ENCODE data around the gene ABLIM1.

The ABLIM1 gene

DNA sequence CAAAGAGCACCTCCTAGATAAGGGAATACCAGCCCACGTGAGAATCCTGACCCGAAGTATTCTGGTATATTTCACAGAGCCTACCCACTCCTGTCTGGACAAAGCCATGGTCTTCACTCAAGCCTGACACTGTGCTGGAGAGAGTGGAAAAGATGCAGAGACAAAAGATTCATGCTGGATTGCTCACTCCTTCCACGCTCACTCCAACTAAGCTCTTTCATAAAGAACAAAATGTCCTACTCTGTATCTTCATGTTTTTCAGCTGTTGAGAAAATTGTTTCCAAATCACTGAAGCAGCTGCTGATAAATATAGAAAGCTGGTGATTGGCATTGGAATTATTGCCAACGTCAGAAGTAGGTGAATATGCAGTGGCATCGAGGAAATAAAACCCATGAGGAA is 106.0 kb downstream of the ABLIM1 start:
- ChIA-PET POLR2A (no interaction called here), CTCF (interaction anchor here (0.6 to 0.7 kb wide), 2 partner anchors 145 to 243 kb away, joined by 5 read pairs; no protein-coding TSS in a partner anchor)
- TF ChIP-seq LEF1 (IDR thresholded peaks at IDR 0.05; ENCODE audit: borderline replicate concordance) (no peak), L3MBTL2 (conservative IDR thresholded peaks at IDR 0.05) (no peak), ARNT (IDR thresholded peaks at IDR 0.05) (no peak), CTBP1 (IDR thresholded peaks at IDR 0.05; ENCODE audit: borderline replicate concordance) (no peak), ZNF384 (IDR thresholded peaks at IDR 0.05) (no peak), FOXM1 (IDR thresholded peaks at IDR 0.05; ENCODE audit: borderline replicate concordance) (no peak), SP1 (IDR thresholded peaks at IDR 0.05) (no peak), SUZ12 (IDR thresholded peaks at IDR 0.05) (no peak), BHLHE40 (IDR thresholded peaks at IDR 0.05; ENCODE audit: borderline replicate concordance) (no peak), ELF4 (IDR thresholded peaks at IDR 0.05) (no peak), FOXK2 (IDR thresholded peaks at IDR 0.05) (no peak), FOXA1 (IDR thresholded peaks at IDR 0.05) (no peak), TARDBP (IDR thresholded peaks at IDR 0.05) (no peak), HDGF (IDR thresholded peaks at IDR 0.05; ENCODE audit: borderline replicate concordance) (no peak), NFRKB (IDR thresholded peaks at IDR 0.05) (no peak)
- TF ChIP-seq, protein P1, sequence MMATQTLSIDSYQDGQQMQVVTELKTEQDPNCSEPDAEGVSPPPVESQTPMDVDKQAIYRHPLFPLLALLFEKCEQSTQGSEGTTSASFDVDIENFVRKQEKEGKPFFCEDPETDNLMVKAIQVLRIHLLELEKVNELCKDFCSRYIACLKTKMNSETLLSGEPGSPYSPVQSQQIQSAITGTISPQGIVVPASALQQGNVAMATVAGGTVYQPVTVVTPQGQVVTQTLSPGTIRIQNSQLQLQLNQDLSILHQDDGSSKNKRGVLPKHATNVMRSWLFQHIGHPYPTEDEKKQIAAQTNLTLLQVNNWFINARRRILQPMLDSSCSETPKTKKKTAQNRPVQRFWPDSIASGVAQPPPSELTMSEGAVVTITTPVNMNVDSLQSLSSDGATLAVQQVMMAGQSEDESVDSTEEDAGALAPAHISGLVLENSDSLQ (IDR thresholded peaks at IDR 0.05): no peak
- DNase-seq (ENCODE audit: extremely low spot score): no peak

- no peak for DNase-seq (ENCODE audit: extremely low spot score)
- CTCF ChIA-PET: interaction anchor here (0.6 to 0.7 kb wide), 2 partner anchors 146 to 243 kb away, joined by 5 read pairs; no protein-coding TSS in a partner anchor
- TF ChIP-seq ZNF384 (IDR thresholded peaks at IDR 0.05): no peak
- TF ChIP-seq LEF1 (IDR thresholded peaks at IDR 0.05; ENCODE audit: borderline replicate concordance): no peak
- no peak for TF ChIP-seq SUZ12 (IDR thresholded peaks at IDR 0.05)
- no peak for TF ChIP-seq NFRKB (IDR thresholded peaks at IDR 0.05)
- TF ChIP-seq BHLHE40 (IDR thresholded peaks at IDR 0.05; ENCODE audit: borderline replicate concordance): no peak
- no peak for TF ChIP-seq FOXK2 (IDR thresholded peaks at IDR 0.05)
- no peak for TF ChIP-seq HDGF (IDR thresholded peaks at IDR 0.05; ENCODE audit: borderline replicate concordance)
- TF ChIP-seq TARDBP (IDR thresholded peaks at IDR 0.05): no peak
- no peak for TF ChIP-seq ELF4 (IDR thresholded peaks at IDR 0.05)
- TF ChIP-seq FOXM1 (IDR thresholded peaks at IDR 0.05; ENCODE audit: borderline replicate concordance): no peak
- TF ChIP-seq SP1 (IDR thresholded peaks at IDR 0.05): no peak
- no peak for TF ChIP-seq FOXA1 (IDR thresholded peaks at IDR 0.05)
- TF ChIP-seq, protein P1 (IDR thresholded peaks at IDR 0.05): no peak
- no peak for TF ChIP-seq L3MBTL2 (conservative IDR thresholded peaks at IDR 0.05)
- TF ChIP-seq ARNT (IDR thresholded peaks at IDR 0.05): no peak
- TF ChIP-seq CTBP1 (IDR thresholded peaks at IDR 0.05; ENCODE audit: borderline replicate concordance): no peak
- POLR2A ChIA-PET: no interaction called here
Observed at GRCh38 chr10:114551636-114551972, 106.5 kb downstream of the ABLIM1 start.

- POLR2A ChIA-PET: no interaction called here
- no peak for DNase-seq (ENCODE audit: extremely low spot score)
Observed at GRCh38 chr10:114550756-114551635, 107.1 kb downstream of the ABLIM1 start.

DNA sequence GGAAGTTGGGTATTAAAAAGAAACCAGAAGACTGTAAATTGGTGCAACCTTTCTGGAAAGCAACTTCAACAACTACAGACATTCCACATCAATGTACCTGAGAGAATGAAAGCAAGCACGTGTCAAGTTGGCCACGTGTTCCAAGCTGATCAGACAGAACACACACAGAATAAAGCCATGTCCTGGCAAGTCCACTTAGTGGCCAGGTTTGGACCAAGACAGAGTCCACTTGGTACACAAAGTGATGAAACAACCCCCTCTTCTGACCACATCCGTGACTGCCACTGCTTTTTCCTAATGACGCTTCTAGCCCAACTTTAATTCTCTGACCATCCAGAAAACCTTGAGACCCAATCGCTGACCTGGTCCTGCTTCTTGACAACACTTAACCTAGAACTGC is 109.4 kb downstream of the ABLIM1 start:
- POLR2A ChIA-PET: no interaction called here
- no peak for TF ChIP-seq SUZ12 (IDR thresholded peaks at IDR 0.05)
- no peak for TF ChIP-seq FOXM1 (IDR thresholded peaks at IDR 0.05; ENCODE audit: borderline replicate concordance)
- TF ChIP-seq FOXA1 (IDR thresholded peaks at IDR 0.05): no peak
- CTCF ChIA-PET: interaction anchor here (0.5 to 2.0 kb wide), 7 partner anchors 9 to 245 kb away, joined by 3 to 10 read pairs (median 4); no protein-coding TSS in a partner anchor
- peak; percentile 39 for DNase-seq (ENCODE audit: extremely low spot score)

More at GRCh38 chr10:114550756-114551635, 107.1 kb downstream of the ABLIM1 start:
- CTCF ChIA-PET: interaction anchor here (0.7 to 1.7 kb wide), 3 partner anchors 18 to 242 kb away, joined by 4 to 5 read pairs (median 5); no protein-coding TSS in a partner anchor
- no peak for TF ChIP-seq CTBP1 (IDR thresholded peaks at IDR 0.05; ENCODE audit: borderline replicate concordance)
- no peak for TF ChIP-seq BHLHE40 (IDR thresholded peaks at IDR 0.05; ENCODE audit: borderline replicate concordance)
- TF ChIP-seq FOXK2 (IDR thresholded peaks at IDR 0.05): no peak
- TF ChIP-seq ZNF384 (IDR thresholded peaks at IDR 0.05): no peak
- TF ChIP-seq HDGF (IDR thresholded peaks at IDR 0.05; ENCODE audit: borderline replicate concordance): no peak
- TF ChIP-seq LEF1 (IDR thresholded peaks at IDR 0.05; ENCODE audit: borderline replicate concordance): no peak
- TF ChIP-seq FOXM1 (IDR thresholded peaks at IDR 0.05; ENCODE audit: borderline replicate concordance): no peak
- no peak for TF ChIP-seq ARNT (IDR thresholded peaks at IDR 0.05)
- no peak for TF ChIP-seq L3MBTL2 (conservative IDR thresholded peaks at IDR 0.05)
- TF ChIP-seq SP1 (IDR thresholded peaks at IDR 0.05): no peak
- TF ChIP-seq ELF4 (IDR thresholded peaks at IDR 0.05): no peak

DNA sequence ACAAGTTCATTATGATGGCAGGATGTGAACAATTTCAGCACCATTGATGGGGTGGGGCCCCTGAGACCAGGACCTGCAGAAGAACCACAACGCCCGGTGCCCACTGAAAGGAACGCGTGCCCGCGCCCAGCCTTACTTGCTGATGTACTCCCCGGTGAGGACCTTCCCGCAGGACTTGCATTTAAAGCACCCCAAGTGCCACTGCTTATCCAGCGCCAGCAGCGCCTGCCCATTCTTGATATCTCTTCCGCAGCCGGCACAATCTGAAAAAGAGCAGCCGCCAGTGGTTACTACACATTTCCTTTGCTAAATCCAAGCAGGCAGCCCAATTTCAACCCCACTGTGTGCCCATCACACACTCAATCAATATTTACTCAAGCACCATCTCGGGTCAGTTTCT is 110.6 kb downstream of the ABLIM1 start:
- ChIA-PET POLR2A (no interaction called here), CTCF (interaction anchor here (0.6 to 2.0 kb wide), 5 partner anchors 76 to 243 kb away, joined by 3 to 10 read pairs (median 5); no protein-coding TSS in a partner anchor)
- DNase-seq (ENCODE audit: extremely low spot score): no peak
- TF ChIP-seq HDGF (IDR thresholded peaks at IDR 0.05; ENCODE audit: borderline replicate concordance): no peak
- TF ChIP-seq TARDBP (IDR thresholded peaks at IDR 0.05): no peak
- no peak for TF ChIP-seq CTBP1 (IDR thresholded peaks at IDR 0.05; ENCODE audit: borderline replicate concordance)
- no peak for TF ChIP-seq NFRKB (IDR thresholded peaks at IDR 0.05)
- TF ChIP-seq ELF4 (IDR thresholded peaks at IDR 0.05): no peak

DNA sequence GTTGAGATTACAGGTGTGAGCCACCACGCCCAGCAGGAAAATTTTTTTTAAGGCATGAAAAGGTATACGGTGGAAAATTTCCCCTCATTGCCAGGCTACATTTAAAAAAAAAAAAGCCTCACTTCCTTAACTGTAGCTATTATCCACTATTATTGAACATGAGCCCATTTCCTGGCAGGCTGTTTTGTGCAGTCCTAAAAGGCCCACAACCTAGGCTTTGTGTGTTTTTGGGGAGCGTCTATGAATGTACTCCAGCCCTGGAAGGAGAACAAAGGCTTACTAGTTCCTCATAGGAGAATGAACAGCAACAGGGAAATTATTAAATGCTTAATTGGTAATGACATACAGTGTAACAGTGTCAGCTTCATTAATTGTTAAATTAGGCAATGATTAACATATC is 111.0 kb downstream of the ABLIM1 start:
- no peak for TF ChIP-seq FOXA1 (IDR thresholded peaks at IDR 0.05)
- TF ChIP-seq ELF4 (IDR thresholded peaks at IDR 0.05): no peak
- no peak for TF ChIP-seq SP1 (IDR thresholded peaks at IDR 0.05)
- TF ChIP-seq CTBP1 (IDR thresholded peaks at IDR 0.05; ENCODE audit: borderline replicate concordance): no peak
- TF ChIP-seq FOXM1 (IDR thresholded peaks at IDR 0.05; ENCODE audit: borderline replicate concordance): no peak
- no peak for TF ChIP-seq LEF1 (IDR thresholded peaks at IDR 0.05; ENCODE audit: borderline replicate concordance)
- no peak for TF ChIP-seq BHLHE40 (IDR thresholded peaks at IDR 0.05; ENCODE audit: borderline replicate concordance)
- no peak for TF ChIP-seq HDGF (IDR thresholded peaks at IDR 0.05; ENCODE audit: borderline replicate concordance)
- TF ChIP-seq SUZ12 (IDR thresholded peaks at IDR 0.05): no peak
- TF ChIP-seq ARNT (IDR thresholded peaks at IDR 0.05): no peak
- TF ChIP-seq L3MBTL2 (conservative IDR thresholded peaks at IDR 0.05): no peak
- TF ChIP-seq NFRKB (IDR thresholded peaks at IDR 0.05): no peak
- no peak for TF ChIP-seq FOXK2 (IDR thresholded peaks at IDR 0.05)
- no peak for TF ChIP-seq ZNF384 (IDR thresholded peaks at IDR 0.05)
- TF ChIP-seq, protein P1 (IDR thresholded peaks at IDR 0.05): no peak
- no peak for TF ChIP-seq TARDBP (IDR thresholded peaks at IDR 0.05)
- DNase-seq (ENCODE audit: extremely low spot score): no peak
- CTCF ChIA-PET: no interaction called here
- POLR2A ChIA-PET: no interaction called here

Data from HEK293T (cell line).